Left cardiac atrium (tissue), 4 donors: Measurements from ENCODE around the gene CRIM1. TPM values are rescaled to one million over a fixed set of nuclear protein-coding genes. Genes with fewer than 3 reads are reported as not detected.

Source experiments
- ATAC-seq, 2 donors: fragments of 200-7000 bp; cut with Tn5 transposase; one replicate each; pipeline ENCODE4 v1.9.1; 2020; ENCODE audit warnings: mild to moderate bottlenecking in 2 of 2, moderate library complexity in 2 of 2
- DNase-seq: peaks from one replicate; pipeline ENCODE4 v3.0.0-alpha.2; 2020
- intact Hi-C, 2 donors: fragments of 100-400 bp; cut with DNase I; formaldehyde crosslinking; loops; one replicate each; pipeline versions ENCODE4 v1.14.1 to v1.15.1; 2022 to 2023
- total RNA-seq, 2 donors: library from RNA; stranded (reverse); fragmentation: NEBNext Ultra II Directional; extraction: Animal tissue kit (Norgen Biotek cat#: 25700); gene quantifications; one replicate each; pipeline ENCODE4 v1.2.1, GENCODE V29; 2021
- donor health status: DM: no; HTN: yes; CAD: no.
- donor health status: DM: no; HTN: yes; CAD: no; lungs with severe emphysema.
- donor health status: DM: yes; HTN: yes; CAD: no.
- donor health status: Dilated cardiomyopathy.

The CRIM1 gene
- total RNA-seq, 2 donors from 2014 or later = 29.6 to 101 TPM

GRCh38 chr2:36486521-36487044, 131.0 kb downstream of the CRIM1 start:
- ATAC-seq (peak; percentile 44 to 62), DNase-seq (no peak)
- intact Hi-C loops = no loop called here

- DNase-seq = no peak
- intact Hi-C loops = no loop called here
- no peak for ATAC-seq
Measured at GRCh38 chr2:36487947-36488346, 132.4 kb downstream of the CRIM1 start.

GRCh38 chr2:36489281-36489680, 133.7 kb downstream of the CRIM1 start:
- ATAC-seq (no peak), DNase-seq (no peak)
- intact Hi-C loops = no loop called here

- DNase-seq = no peak
- ATAC-seq = no peak
- intact Hi-C loops = no loop called here
Measured at GRCh38 chr2:36490749-36491148, 135.2 kb downstream of the CRIM1 start.

- DNase-seq = no peak
- peak in 1 of 2 donors; percentile 12 for ATAC-seq
- intact Hi-C loops = no loop called here
Measured at GRCh38 chr2:36492216-36492945, 136.8 kb downstream of the CRIM1 start.

- ATAC-seq (no peak), DNase-seq (no peak)
- intact Hi-C loops = no loop called here
Measured at GRCh38 chr2:36493306-36493705, 137.7 kb downstream of the CRIM1 start.

GRCh38 chr2:36497570-36498163, 142.1 kb downstream of the CRIM1 start:
- ATAC-seq (no peak), DNase-seq (no peak)
- intact Hi-C loops = no loop called here

GRCh38 chr2:36499128-36499820, 143.7 kb downstream of the CRIM1 start:
- intact Hi-C loops = no loop called here
- DNase-seq = no peak
- ATAC-seq = no peak

- DNase-seq (no peak), ATAC-seq (no peak)
- intact Hi-C loops = loop anchor here (5.0 to 10.0 kb wide), 2 partner anchors 143 to 165 kb away; partner anchors contain the start of gene CRIM1 (in 1 of the 2)
Measured at GRCh38 chr2:36500072-36500471, 144.5 kb downstream of the CRIM1 start.

GRCh38 chr2:36502081-36502480, 146.5 kb downstream of the CRIM1 start:
- intact Hi-C loops = loop anchor here (5.0 to 10.0 kb wide), 2 partner anchors 145 to 163 kb away; partner anchors contain the start of gene CRIM1 (in 1 of the 2)
- DNase-seq (no peak), ATAC-seq (no peak)

- intact Hi-C loops = loop anchor here in 1 of 2 donors (2.0 to 10.0 kb wide), 2 partner anchors 151 to 157 kb away; no protein-coding TSS in a partner anchor
- DNase-seq (peak; percentile 40), ATAC-seq (peak; percentile 86 to 98)
Measured at GRCh38 chr2:36507408-36507812, 151.8 kb downstream of the CRIM1 start.

GRCh38 chr2:36509075-36509474, 153.5 kb downstream of the CRIM1 start:
- intact Hi-C loops = loop anchor here in 1 of 2 donors (10.0 kb wide), 1 partner anchor 156 kb away; no protein-coding TSS in a partner anchor
- ATAC-seq (no peak), DNase-seq (no peak)

GRCh38 chr2:36511858-36512603, 156.5 kb downstream of the CRIM1 start:
- intact Hi-C loops = no loop called here
- ATAC-seq (no peak), DNase-seq (no peak)

- ATAC-seq (no peak), DNase-seq (no peak)
- intact Hi-C loops = no loop called here
Measured at GRCh38 chr2:36512705-36513104, 157.1 kb downstream of the CRIM1 start.

GRCh38 chr2:36513661-36514060, 158.1 kb downstream of the CRIM1 start:
- intact Hi-C loops = no loop called here
- ATAC-seq = no peak
- DNase-seq = no peak

- ATAC-seq (no peak), DNase-seq (no peak)
- intact Hi-C loops = no loop called here
Measured at GRCh38 chr2:36515538-36515937, 160.0 kb downstream of the CRIM1 start.

- no peak for DNase-seq
- intact Hi-C loops = no loop called here
- ATAC-seq = peak in 1 of 2 donors; percentile 87
Measured at GRCh38 chr2:36516136-36516870, 160.7 kb downstream of the CRIM1 start.

- intact Hi-C loops = no loop called here
- DNase-seq = no peak
- no peak for ATAC-seq
Measured at GRCh38 chr2:36520431-36520830, 164.9 kb downstream of the CRIM1 start.
